ENCODE data around the gene TAS2R50.
A peak's percentile ranks its signal among the peaks of the same experiment; 100 is the strongest.

Gene TAS2R50

DNA sequence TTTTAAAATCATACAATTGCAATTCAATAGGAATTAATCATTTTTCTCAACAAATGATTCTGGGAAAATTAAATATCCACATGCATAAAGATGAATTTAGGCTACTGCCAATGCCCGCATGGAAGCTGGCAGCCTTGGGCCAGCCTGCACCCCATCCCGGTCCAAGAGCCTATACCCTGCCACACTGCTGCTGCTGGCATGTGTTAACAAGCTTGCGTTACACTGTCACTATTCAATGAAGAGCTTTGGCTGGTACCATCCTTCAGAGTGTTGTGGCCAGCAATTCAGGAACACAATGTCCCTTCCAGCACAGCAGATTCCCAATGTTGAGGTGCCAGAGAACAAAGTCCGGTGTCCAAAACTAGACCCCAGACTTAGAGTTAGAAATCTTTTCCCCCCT lies 34.1 kb downstream of the TAS2R50 start:
- DNase-seq: no peak

DNA sequence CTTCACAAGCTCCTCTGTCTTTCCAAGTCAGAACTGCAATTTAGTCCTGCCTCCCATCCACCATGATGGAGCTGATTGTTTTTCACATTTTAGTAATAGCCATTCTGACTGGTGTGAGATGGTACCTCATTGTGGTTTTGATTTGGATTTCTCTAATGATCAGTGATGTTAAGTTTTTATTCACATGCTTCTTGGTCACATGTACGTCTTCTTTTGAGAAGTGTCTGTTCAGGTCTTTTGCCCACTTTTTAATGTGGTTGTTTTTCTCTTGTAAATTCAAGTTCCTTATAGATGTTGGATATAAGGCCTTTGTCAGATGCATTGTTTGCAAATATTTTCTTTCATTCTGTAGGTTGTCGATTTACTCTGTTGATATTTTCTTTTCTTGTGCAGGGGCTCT lies 43.5 kb downstream of the TAS2R50 start:
- DNase-seq: no peak

DNA sequence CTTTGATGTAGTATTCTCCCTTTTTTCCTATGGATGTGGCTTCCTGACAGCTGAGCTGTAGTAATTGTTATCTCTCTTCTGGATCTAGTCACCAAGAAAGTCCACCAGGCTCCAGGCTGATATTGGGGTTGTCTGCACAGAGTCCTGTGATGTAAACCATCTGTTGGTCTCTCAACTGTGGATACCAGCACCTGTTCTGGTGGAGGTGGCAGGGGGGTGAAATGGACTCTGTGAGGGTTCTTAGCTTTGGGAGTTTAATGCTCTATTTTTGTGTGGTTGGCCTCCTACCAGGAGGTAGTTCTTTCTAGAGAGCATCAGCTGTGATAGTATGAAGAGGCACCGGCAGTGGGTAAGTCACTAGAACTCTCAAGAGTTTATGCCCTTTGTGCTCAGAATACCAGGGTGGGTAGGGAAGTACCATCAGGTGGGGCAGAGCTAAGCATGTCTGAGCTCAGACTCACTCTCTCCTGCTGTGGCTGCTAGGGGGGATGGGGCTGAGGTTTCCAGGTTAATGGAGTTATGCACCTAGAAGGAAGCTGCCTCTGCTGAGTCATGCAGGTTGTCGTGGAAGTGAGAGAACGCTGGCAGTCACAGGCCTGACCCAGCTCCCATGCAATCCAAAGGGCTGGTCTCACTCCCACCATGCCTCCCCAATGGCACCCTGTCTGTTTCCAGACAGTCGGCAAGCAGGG lies 44.6 kb downstream of the TAS2R50 start:
- no peak for DNase-seq

DNA sequence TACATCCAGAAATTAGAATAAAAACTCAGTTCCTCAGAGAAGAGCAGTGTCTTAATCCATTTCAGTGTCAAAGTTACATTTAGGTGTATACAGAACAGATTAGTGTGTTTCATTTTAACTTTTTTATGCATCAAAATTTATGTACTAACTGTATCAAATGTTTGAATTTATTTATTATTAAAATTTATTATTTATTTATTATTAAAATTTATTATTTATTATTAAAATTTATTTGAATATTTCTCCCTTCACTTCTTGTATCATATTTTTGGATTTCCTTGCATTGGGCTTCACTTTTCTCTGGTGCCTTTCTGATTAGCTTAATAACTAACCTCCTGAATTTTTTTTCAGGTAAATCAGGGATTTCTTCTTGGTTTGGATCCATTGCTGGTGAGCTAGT lies 45.3 kb downstream of the TAS2R50 start:
- no peak for DNase-seq

DNA sequence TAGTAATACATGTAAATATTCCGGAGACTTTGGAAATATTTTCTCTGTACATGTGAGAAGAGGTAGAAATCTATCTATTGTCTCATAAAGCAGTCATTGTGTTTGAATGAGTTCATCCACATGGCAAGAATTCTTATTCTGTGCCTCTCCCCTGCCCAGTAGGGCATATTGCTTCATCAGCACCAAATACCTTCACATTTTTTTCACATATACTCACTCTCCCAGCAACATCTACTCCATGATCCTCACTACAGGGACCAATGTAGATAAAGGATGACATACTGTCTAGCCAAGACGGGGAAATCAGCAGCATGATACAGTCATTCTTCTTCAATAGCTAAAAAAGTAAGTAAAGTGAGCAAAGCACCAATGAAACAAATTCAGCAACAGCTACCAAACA lies 46.3 kb downstream of the TAS2R50 start:
- peak; percentile 77 for DNase-seq

DNA sequence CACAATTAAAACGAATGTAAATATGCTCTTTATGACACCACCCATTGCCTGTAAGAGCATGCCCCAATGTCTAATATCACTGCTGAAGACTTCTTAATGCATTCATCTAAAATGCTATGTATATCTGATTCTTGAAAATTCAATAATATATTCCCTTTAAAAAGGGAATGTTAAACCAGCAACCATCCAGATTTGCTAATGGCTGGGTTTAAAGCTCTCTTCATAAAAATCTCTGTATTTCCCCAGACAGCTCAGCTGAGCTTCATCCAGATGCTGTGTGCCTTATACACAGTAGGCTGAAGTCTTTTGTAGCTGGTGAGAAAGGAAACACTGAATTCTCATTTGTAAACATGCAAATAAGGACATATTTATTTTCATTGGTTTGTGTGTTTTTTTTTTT lies 47.5 kb downstream of the TAS2R50 start, which contains the start of gene TAS2R14:
Gene TAS2R14, minus strand, starts transcription at position 101 of the 400 bp plus-strand sequence. Its CDS starts 56 bp downstream, at position 45.
- DNase-seq: no peak

DNA sequence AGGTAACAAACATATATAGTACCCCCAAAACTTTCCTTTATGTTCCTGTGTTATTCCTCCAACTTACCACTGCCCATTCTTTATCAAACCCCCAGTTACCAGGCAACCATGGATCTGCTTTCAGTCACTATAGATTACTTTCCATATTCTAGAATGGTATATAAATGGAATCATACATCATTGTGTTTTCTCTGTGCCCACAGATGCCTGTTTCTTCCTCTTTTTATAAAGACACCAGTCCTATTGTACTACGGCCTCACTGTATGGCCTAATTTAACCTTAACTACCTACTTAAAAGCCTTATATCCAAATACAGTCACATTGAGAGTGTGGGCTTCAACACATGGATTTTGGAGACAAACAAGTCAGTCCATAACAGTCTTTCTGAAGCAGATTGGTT lies 50.2 kb downstream of the TAS2R50 start:
- DNase-seq: no peak
